ENCODE measurements around the gene ASTL. TPM values are rescaled to one million over a fixed set of nuclear protein-coding genes. Genes with fewer than 3 reads are reported as not detected.
"Not testable (repeated sequence)": the region's sequence is repeated elsewhere in the genome, so short reads cannot be mapped to it uniquely, and the experiment has no call there.

The ASTL gene
- polyA plus RNA-seq, 1 donor = 0.04 TPM

DNA sequence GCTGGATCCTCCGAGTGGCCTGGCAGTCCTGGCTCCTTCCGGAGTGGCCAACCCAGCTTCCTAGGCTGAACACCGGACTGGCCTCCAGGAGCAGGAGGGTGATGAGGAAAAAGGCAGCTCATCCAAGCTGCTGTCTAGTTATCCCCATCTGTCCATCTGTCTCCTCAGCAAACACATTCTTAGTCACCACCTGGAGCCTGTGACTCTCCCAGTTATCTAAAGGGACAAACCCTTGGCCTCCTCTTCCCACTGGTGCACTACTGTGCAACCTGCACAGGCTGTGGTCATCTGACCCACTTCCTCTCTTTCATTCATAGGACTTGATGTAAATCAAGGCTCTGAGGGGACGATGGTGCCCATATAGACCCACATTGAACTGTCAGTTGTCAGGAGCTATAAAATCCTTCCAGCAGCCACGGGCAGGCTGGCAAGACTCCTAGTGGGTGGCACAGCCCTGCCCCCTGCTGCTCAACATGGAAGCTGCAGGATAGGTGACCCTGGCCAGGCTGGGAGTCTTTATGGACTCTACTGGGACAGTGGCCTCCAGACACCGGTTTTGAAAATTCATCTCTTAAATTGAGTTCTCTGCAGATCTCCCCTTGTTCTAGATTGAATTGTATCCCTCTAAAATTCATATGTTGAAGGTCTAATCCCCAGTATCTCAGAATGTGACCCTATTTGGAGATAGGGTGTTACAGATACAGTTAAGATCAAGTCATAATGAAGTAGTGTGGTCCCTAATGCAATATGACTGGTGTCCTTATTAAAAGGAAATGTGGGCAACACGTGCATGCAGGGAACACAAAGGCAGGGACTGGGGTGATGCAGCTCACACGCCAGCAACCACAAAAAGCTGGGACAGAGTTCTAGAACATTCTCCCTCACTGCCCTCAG lies 36.2 kb upstream of the ASTL start:
- Histone ChIP-seq H3K4me1 (ENCODE audit: control insufficient read depth, insufficient read depth, low read length) (no peaks in the 10 kb centered on the region), H3K27ac (ENCODE audit: low read length) (no peak overlapping the region), H3K4me3 (ENCODE audit: low read length) (no peak overlapping the region), H3K9me3 (ENCODE audit: control insufficient read depth, low read depth, low read length) (no peaks in the 10 kb centered on the region), H3K27me3 (ENCODE audit: control insufficient read depth, insufficient read depth, low read length) (no peaks in the 10 kb centered on the region), H3K36me3 (ENCODE audit: control insufficient read depth, insufficient read depth, low read length) (no peaks in the 10 kb centered on the region)
- no CpG with 5 or more reads among the region's 8 CpGs for WGBS (ENCODE audit: insufficient coverage, low lambda C conversion rate)
- peak; percentile 57 to 68 for DNase-seq

DNA sequence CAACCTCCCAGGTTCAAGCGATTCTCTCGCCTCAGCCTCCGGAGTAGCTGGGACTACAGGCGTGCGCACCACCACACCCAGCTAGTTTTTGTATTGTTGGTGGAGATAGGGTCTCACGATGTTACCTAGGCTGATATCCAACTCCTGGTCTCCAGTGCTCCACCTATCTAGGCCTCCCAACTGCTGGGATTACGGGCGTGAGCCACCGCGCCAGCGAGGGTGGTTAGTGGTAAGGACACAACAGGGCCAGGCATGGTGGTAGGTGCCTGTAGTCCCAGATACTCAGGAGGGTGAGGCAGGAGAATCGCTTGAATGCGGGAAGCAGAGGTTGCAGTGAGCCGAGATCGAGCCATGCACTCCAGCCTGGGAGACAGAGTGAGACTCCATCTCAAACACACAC lies 33.5 kb upstream of the ASTL start:
- no peak for DNase-seq
- Histone ChIP-seq H3K27me3 (ENCODE audit: control insufficient read depth, insufficient read depth, low read length) (no peaks in the 10 kb centered on the region), H3K4me3 (ENCODE audit: low read length) (no peak overlapping the region), H3K4me1 (ENCODE audit: control insufficient read depth, insufficient read depth, low read length) (no peaks in the 10 kb centered on the region), H3K36me3 (ENCODE audit: control insufficient read depth, insufficient read depth, low read length) (no peaks in the 10 kb centered on the region), H3K9me3 (ENCODE audit: control insufficient read depth, low read depth, low read length) (no peaks in the 10 kb centered on the region), H3K27ac (ENCODE audit: low read length) (no peak overlapping the region)
- 100% methylated on average over 1 of the region's 15 CpGs for WGBS (ENCODE audit: insufficient coverage, low lambda C conversion rate)

DNA sequence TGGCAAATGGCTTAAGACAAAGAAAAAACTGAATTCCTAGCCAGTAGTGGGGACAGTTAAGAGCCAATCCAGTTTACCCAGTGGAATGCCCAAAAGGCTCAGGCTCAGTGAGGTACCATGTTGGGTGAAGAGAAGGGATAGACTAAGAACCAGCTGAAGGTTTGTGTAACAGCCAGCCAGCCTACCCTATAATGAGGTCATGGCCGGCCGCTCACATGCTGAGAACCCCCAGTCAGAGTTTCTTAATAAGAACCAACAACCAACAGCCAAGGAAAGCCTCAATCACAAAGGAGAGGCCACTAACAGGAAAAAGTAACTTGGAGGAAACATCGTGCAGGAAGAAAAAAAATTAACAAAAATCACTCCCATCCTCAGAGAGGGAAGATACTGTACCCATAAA lies 32.3 kb upstream of the ASTL start:
- H3K27me3 ChIP-seq (ENCODE audit: control insufficient read depth, insufficient read depth, low read length) = no peaks in the 10 kb centered on the region
- H3K36me3 ChIP-seq (ENCODE audit: control insufficient read depth, insufficient read depth, low read length) = no peaks in the 10 kb centered on the region
- DNase-seq = no peak
- H3K4me3 ChIP-seq (ENCODE audit: low read length) = no peak overlapping the region
- WGBS (ENCODE audit: insufficient coverage, low lambda C conversion rate) = 88% methylated on average over 1 of the region's 3 CpGs
- H3K4me1 ChIP-seq (ENCODE audit: control insufficient read depth, insufficient read depth, low read length) = no peaks in the 10 kb centered on the region
- no peak overlapping the region for H3K27ac ChIP-seq (ENCODE audit: low read length)
- H3K9me3 ChIP-seq (ENCODE audit: control insufficient read depth, low read depth, low read length) = no peaks in the 10 kb centered on the region

DNA sequence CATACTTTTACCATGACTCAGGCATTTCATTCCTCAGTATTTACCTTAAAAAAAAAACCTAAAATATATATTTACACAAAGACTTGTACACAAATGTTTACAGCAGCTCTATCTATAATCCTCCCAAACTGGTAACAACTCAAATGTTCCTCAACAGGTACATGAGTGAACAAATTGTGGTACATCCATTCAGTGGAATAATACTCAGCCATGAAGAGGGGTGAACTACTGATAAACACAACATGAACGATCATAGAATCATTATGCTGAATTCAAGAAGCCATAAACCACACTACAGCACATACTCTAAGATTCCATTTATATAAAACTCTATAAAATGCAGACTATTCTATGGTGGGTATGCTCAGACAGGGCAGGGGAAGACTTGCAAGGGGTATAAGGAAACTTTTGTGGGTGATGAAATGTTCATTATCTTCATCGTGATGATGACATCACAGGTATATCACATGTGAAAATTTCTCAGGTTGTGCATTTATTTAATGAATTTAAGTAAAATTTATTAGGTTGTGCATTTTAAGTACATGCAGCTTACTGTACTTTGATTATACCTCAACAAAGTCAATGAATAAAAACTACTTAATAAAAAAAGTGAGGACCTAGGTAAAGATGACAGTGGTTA lies 31.7 kb upstream of the ASTL start:
- no peaks in the 10 kb centered on the region for H3K36me3 ChIP-seq (ENCODE audit: control insufficient read depth, insufficient read depth, low read length)
- H3K4me3 ChIP-seq (ENCODE audit: low read length) = no peak overlapping the region
- no peaks in the 10 kb centered on the region for H3K9me3 ChIP-seq (ENCODE audit: control insufficient read depth, low read depth, low read length)
- H3K27ac ChIP-seq (ENCODE audit: low read length) = no peak overlapping the region
- DNase-seq = no peak
- WGBS (ENCODE audit: insufficient coverage, low lambda C conversion rate) = no CpG with 5 or more reads among the region's 2 CpGs
- H3K4me1 ChIP-seq (ENCODE audit: control insufficient read depth, insufficient read depth, low read length) = no peaks in the 10 kb centered on the region
- H3K27me3 ChIP-seq (ENCODE audit: control insufficient read depth, insufficient read depth, low read length) = no peaks in the 10 kb centered on the region

DNA sequence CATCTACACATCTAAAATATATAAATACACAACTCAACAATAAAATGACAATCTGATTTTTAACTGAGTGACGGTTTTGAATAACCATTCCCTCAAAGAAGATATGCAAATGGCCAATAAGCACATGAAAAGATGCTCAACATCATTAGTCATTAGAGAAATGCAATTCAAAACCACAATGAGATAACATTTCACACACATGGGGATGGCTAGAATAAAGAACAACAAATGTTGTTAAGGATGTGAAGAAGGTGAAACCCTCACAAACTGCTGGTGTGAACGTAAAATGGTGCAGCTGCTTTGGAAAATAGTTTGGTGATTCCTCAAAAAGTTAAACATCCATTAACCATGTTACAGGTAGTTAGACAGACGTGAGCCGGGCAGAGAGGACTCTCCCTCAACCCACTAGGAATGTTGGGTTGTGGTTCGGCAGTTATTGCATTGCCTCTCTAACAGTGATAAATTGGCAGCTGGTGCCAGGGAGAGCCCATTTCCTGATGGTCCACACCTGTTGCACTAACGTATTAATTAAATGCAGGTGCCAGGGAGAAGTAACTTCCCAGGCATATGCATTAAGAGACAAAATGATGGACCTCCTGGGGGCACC lies 29.2 kb upstream of the ASTL start:
- WGBS (ENCODE audit: insufficient coverage, low lambda C conversion rate) = 80% methylated on average over 1 of the region's 6 CpGs
- Histone ChIP-seq H3K4me3 (ENCODE audit: low read length) (no peak overlapping the region), H3K27me3 (ENCODE audit: control insufficient read depth, insufficient read depth, low read length) (no peaks in the 10 kb centered on the region), H3K9me3 (ENCODE audit: control insufficient read depth, low read depth, low read length) (no peaks in the 10 kb centered on the region), H3K36me3 (ENCODE audit: control insufficient read depth, insufficient read depth, low read length) (no peaks in the 10 kb centered on the region), H3K27ac (ENCODE audit: low read length) (no peak overlapping the region), H3K4me1 (ENCODE audit: control insufficient read depth, insufficient read depth, low read length) (no peaks in the 10 kb centered on the region)
- no peak for DNase-seq

DNA sequence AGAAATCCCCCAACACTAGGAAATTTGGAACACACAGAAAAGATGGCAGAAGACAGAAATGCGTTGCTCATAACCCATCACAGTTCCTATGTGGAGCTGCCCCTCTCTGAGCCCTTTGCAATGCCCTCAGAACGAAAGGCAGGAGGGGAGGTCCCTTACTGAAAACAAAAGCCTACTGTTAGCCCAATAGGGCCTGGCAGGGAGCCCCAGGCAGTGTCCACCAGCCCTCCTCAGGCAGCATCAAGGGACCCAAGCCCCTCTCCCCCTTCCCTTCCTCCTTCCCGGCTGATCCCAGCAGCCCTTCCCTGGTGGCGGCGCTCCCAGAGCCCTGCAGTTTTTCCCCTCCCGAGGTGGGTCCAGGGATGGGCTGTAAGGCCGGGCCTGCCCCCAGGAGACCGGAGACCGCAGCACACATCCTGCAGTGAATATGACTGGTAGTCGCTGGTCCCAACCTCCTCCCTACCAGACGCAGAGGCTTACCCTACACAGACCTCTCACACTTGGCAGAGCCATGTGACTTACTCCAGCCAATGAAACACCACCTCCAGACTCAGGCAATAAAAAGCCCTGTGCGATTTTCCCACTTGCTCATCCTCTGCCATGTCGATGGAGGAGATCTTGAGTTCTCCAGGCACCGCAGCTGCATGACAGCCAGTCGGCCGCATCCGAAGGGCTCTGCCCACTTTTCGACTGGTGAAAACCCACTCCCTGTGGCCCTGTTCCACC lies 26.3 kb upstream of the ASTL start:
- no peaks in the 10 kb centered on the region for H3K4me1 ChIP-seq (ENCODE audit: control insufficient read depth, insufficient read depth, low read length)
- no peaks in the 10 kb centered on the region for H3K27me3 ChIP-seq (ENCODE audit: control insufficient read depth, insufficient read depth, low read length)
- H3K9me3 ChIP-seq (ENCODE audit: control insufficient read depth, low read depth, low read length) = no peaks in the 10 kb centered on the region
- H3K27ac ChIP-seq (ENCODE audit: low read length) = no peak overlapping the region
- no peaks in the 10 kb centered on the region for H3K36me3 ChIP-seq (ENCODE audit: control insufficient read depth, insufficient read depth, low read length)
- no peak overlapping the region for H3K4me3 ChIP-seq (ENCODE audit: low read length)
- no peak for DNase-seq
- no CpG with 5 or more reads among the region's 18 CpGs for WGBS (ENCODE audit: insufficient coverage, low lambda C conversion rate)

DNA sequence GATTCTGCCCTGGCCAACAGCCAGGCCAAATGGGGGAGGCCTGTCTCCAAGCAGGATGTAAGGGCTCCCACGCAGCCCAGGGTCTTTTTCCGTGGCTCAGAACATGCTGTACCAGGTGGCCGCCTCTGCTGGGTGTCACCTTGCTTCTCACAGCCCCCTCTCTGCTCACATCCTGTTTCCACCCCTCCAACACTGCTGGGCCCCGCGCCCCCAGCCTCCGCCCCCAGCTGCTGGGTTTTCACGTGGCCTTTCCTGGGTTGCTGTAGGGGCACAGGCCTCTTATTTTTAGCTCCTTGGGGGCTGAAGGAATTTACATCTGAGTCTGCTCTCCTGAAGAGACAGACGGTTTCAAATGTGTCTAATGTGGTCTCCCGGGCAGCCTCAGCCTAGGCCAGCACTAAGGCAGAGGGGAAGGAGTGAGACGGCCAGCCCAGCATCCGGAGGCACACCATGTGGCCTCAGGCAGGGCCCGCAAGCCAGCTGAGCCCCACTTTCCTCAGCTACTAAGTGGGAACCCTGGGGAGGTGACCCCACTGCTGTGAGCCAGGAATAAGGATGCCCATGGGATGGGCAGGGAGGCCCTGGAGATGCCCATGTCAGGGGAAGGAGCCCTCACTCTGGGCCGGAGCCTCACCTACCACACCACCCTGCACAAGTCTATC lies 25.6 kb upstream of the ASTL start:
- Histone ChIP-seq H3K9me3 (ENCODE audit: control insufficient read depth, low read depth, low read length) (no peaks in the 10 kb centered on the region), H3K27me3 (ENCODE audit: control insufficient read depth, insufficient read depth, low read length) (no peaks in the 10 kb centered on the region), H3K27ac (ENCODE audit: low read length) (no peak overlapping the region), H3K4me3 (ENCODE audit: low read length) (no peak overlapping the region), H3K36me3 (ENCODE audit: control insufficient read depth, insufficient read depth, low read length) (no peaks in the 10 kb centered on the region), H3K4me1 (ENCODE audit: control insufficient read depth, insufficient read depth, low read length) (no peaks in the 10 kb centered on the region)
- WGBS (ENCODE audit: insufficient coverage, low lambda C conversion rate) = no CpG with 5 or more reads among the region's 13 CpGs
- no peak for DNase-seq

DNA sequence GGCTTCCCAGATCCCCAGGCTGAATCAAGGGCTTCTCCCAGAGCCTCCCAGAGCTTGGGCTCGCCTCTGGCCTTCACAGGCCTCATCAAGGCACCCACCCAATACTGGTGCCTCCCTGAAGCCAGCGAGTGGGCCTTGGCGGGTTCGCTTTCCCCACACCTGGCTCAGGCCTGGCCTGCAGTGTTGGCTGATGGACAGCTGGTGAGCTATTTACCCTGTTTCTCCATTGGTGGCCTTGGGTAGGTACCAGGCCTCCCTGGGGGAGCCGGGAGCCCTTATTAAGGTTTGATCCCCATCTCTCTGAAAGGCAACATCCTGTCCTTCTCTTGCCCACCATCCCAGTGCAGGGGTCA lies 25.1 kb upstream of the ASTL start:
- Histone ChIP-seq H3K9me3 (ENCODE audit: control insufficient read depth, low read depth, low read length) (no peaks in the 10 kb centered on the region), H3K4me1 (ENCODE audit: control insufficient read depth, insufficient read depth, low read length) (no peaks in the 10 kb centered on the region), H3K27ac (ENCODE audit: low read length) (no peak overlapping the region), H3K4me3 (ENCODE audit: low read length) (no peak overlapping the region), H3K27me3 (ENCODE audit: control insufficient read depth, insufficient read depth, low read length) (no peaks in the 10 kb centered on the region), H3K36me3 (ENCODE audit: control insufficient read depth, insufficient read depth, low read length) (no peaks in the 10 kb centered on the region)
- no CpG with 5 or more reads among the region's 5 CpGs for WGBS (ENCODE audit: insufficient coverage, low lambda C conversion rate)
- DNase-seq = no peak

DNA sequence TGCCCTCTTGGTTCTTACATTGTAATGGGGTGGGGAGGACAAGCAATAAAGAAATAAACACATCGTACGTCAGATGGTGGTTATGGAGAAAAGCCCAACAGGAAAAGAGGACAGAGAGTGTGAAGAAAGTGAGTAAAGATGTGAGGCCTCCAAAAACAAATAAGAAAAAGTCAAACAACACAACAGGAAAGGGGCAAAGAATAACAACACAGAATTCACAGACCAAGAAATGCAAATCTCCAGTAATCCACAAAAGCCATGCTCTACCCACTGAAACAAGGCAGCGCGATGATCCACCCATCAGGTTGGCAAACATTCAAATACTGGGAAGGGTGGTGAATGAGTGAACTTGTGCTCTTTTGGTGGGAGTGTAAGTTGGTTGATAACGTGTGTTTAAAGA lies 23.6 kb upstream of the ASTL start:
- H3K36me3 ChIP-seq (ENCODE audit: control insufficient read depth, insufficient read depth, low read length) = no peaks in the 10 kb centered on the region
- DNase-seq = no peak
- no peaks in the 10 kb centered on the region for H3K27me3 ChIP-seq (ENCODE audit: control insufficient read depth, insufficient read depth, low read length)
- 45% methylated on average over 2 of the region's 5 CpGs for WGBS (ENCODE audit: insufficient coverage, low lambda C conversion rate)
- H3K27ac ChIP-seq (ENCODE audit: low read length) = no peak overlapping the region
- no peaks in the 10 kb centered on the region for H3K9me3 ChIP-seq (ENCODE audit: control insufficient read depth, low read depth, low read length)
- H3K4me1 ChIP-seq (ENCODE audit: control insufficient read depth, insufficient read depth, low read length) = no peaks in the 10 kb centered on the region
- H3K4me3 ChIP-seq (ENCODE audit: low read length) = no peak overlapping the region

DNA sequence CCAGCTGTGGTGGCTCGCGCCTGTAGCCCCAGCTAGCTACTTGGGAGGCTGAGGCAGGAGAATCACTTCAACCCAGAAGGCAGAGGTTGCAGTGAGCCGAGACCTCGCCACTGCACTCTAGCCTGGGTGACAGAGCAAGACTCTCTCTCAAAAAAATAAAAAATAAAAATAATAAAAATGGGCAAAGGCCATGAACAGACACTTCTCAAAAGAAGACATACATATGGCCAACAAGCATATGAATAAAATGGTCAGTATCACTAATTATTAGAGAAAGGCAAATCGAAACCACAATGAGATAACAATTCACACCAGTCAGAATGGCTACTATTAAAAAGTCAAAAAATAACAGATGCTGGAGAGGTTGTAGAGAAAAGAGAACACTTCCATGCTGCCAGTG lies 22.1 kb upstream of the ASTL start:
- not testable (repeated sequence) for DNase-seq; H3K27me3 ChIP-seq (ENCODE audit: control insufficient read depth, insufficient read depth, low read length); H3K4me1 ChIP-seq (ENCODE audit: control insufficient read depth, insufficient read depth, low read length); H3K4me3 ChIP-seq (ENCODE audit: low read length); H3K36me3 ChIP-seq (ENCODE audit: control insufficient read depth, insufficient read depth, low read length); H3K9me3 ChIP-seq (ENCODE audit: control insufficient read depth, low read depth, low read length); H3K27ac ChIP-seq (ENCODE audit: low read length)
- WGBS (ENCODE audit: insufficient coverage, low lambda C conversion rate) = 80% methylated on average over 1 of the region's 5 CpGs

All from large intestine (tissue), 3 donors.